Progenitor cell of endocrine pancreas (in vitro differentiated cells): ENCODE measurements around the gene EXD2. TPM values are rescaled to one million over a fixed set of nuclear protein-coding genes. Genes with fewer than 3 reads are reported as not detected.

Experiments
- DNase-seq: peaks from one replicate; pipeline ENCODE4 v3.0.0; 2021; ENCODE audit warnings: low spot score; ENCODE audit not compliant: unreplicated experiment
- H3K27ac Mint-ChIP-seq: 2 replicates; pipeline ENCODE4 v1.8.0; 2021; ENCODE audit warnings: mild to moderate bottlenecking, moderate library complexity, mixed read lengths
- H3K27me3 Mint-ChIP-seq: 2 replicates; pipeline ENCODE4 v1.8.0; 2021; ENCODE audit warnings: mixed read lengths
- H3K36me3 Mint-ChIP-seq: 2 replicates; pipeline ENCODE4 v1.8.0; 2022; ENCODE audit warnings: mixed read lengths; ENCODE audit not compliant: insufficient read depth
- H3K4me1 Mint-ChIP-seq: 2 replicates; pipeline ENCODE4 v1.8.0; 2021; ENCODE audit warnings: low read depth, mixed read lengths
- H3K4me3 Mint-ChIP-seq: 2 replicates; pipeline ENCODE4 v1.8.0; 2021; ENCODE audit warnings: low read depth, mild to moderate bottlenecking, moderate library complexity, mixed read lengths
- H3K9me3 Mint-ChIP-seq: 2 replicates; pipeline ENCODE4 v1.8.0; 2021; ENCODE audit warnings: low read depth, mixed read lengths
- total RNA-seq: library from RNA; stranded (reverse); gene quantifications from 2 replicates; pipeline ENCODE4 v1.2.1, GENCODE V29; 2021
- TF ChIP-seq, protein P1 (sequence below): fragments of 200-600 bp; sonication (generic); IDR thresholded peaks from one replicate; pipeline ENCODE4 v1.5.0; 2021; ENCODE audit warnings: antibody characterized with exemption, mild to moderate bottlenecking; ENCODE audit not compliant: unreplicated experiment

EXD2 gene
- total RNA-seq, 1 donor from 2014 or later = 44.2 TPM

- DNase-seq = no peak
- no peak overlapping the region for H3K4me3 Mint-ChIP-seq
- TF ChIP-seq, protein P1, sequence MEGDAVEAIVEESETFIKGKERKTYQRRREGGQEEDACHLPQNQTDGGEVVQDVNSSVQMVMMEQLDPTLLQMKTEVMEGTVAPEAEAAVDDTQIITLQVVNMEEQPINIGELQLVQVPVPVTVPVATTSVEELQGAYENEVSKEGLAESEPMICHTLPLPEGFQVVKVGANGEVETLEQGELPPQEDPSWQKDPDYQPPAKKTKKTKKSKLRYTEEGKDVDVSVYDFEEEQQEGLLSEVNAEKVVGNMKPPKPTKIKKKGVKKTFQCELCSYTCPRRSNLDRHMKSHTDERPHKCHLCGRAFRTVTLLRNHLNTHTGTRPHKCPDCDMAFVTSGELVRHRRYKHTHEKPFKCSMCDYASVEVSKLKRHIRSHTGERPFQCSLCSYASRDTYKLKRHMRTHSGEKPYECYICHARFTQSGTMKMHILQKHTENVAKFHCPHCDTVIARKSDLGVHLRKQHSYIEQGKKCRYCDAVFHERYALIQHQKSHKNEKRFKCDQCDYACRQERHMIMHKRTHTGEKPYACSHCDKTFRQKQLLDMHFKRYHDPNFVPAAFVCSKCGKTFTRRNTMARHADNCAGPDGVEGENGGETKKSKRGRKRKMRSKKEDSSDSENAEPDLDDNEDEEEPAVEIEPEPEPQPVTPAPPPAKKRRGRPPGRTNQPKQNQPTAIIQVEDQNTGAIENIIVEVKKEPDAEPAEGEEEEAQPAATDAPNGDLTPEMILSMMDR = peak; percentile 40
- no peak overlapping the region for H3K27ac Mint-ChIP-seq
- H3K27me3 Mint-ChIP-seq = no peaks in the 10 kb centered on the region
- no peaks in the 10 kb centered on the region for H3K36me3 Mint-ChIP-seq
- no peaks in the 10 kb centered on the region for H3K4me1 Mint-ChIP-seq
- H3K9me3 Mint-ChIP-seq = no peaks in the 10 kb centered on the region
Observed at GRCh38 chr14:69247676-69248440, 56.6 kb downstream of the EXD2 start.

- TF ChIP-seq, protein P1 = no peak
- H3K4me3 Mint-ChIP-seq = no peak overlapping the region
- no peaks in the 10 kb centered on the region for H3K4me1 Mint-ChIP-seq
- no peaks in the 10 kb centered on the region for H3K9me3 Mint-ChIP-seq
- no peak for DNase-seq
- H3K36me3 Mint-ChIP-seq = no peaks in the 10 kb centered on the region
- H3K27me3 Mint-ChIP-seq = no peaks in the 10 kb centered on the region
- H3K27ac Mint-ChIP-seq = no peak overlapping the region
Observed at GRCh38 chr14:69249603-69250002, 58.3 kb downstream of the EXD2 start.

- TF ChIP-seq, protein P1 = no peak
- Mint-ChIP-seq H3K27ac (no peak overlapping the region), H3K4me3 (no peak overlapping the region)
Observed at GRCh38 chr14:69252851-69253250, 61.6 kb downstream of the EXD2 start.

DNA sequence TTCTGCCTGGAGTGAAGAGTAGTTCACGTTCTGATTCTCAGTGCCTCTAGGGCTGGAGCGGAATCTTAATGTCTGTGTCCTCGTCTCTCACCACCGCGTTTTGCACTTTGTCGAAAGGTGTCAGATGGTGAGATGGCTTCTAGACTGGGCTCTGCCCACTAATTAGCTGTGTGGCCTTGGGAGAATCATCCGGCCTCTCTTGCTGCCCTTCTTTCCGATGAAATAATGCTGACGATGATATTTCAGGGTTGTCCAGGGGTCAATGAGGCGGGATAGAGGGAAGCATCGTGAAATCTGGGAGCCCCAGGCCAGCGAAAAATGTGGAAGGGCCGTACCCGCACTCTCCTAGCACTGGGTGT lies 67.8 kb downstream of the EXD2 start:
- Mint-ChIP-seq H3K9me3 (no peaks in the 10 kb centered on the region), H3K4me3 (peak overlapping the region; percentile 79), H3K36me3 (no peaks in the 10 kb centered on the region), H3K27ac (peak overlapping the region; percentile 71), H3K4me1 (peaks cover 15% of the 10 kb centered on the region), H3K27me3 (peaks cover 47% of the 10 kb centered on the region)
- DNase-seq = no peak
- TF ChIP-seq, protein P1 = no peak

More at GRCh38 chr14:69252851-69253250, 61.6 kb downstream of the EXD2 start:
- Mint-ChIP-seq H3K27me3 (peaks cover 16% of the 10 kb centered on the region), H3K4me1 (no peaks in the 10 kb centered on the region), H3K36me3 (no peaks in the 10 kb centered on the region), H3K9me3 (no peaks in the 10 kb centered on the region)
- no peak for DNase-seq

DNA sequence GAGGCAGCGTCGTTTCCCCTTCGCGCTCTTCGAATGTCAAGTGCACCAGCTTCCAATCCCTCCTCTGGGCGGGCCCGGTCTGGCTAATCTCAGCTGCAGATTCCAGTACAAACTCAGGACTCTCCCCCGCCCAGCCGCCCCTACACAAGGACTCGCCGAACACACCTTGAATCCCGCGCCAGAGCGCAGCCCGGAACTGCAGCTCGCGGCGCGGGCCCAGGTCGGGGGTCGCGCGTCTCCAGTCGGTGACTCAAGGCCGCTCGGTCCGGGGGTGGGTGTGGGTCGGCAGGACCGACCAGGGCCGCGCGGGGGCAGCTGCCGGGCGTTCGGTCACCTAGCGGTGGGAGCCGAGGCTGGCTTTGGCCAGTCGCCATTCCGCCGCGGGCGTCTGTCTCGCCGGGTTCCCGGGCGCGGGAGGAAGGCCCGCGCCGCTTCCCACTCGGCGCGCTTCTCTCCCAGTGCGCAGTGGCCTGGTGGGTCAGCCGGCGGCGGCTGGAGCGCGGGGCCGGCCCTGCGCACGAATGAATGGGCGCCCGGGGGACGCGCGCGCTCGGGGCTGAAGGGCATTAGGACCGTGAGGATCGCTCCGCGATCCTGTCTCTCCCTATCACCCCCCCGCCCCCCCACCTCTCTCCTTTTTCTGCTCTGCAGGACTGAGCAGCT lies 68.4 kb downstream of the EXD2 start, which contains the start of gene GALNT16:
Gene GALNT16, plus strand, starts transcription at position 632 of the 663 bp plus-strand sequence. CDS start 133 bp downstream, outside the sequence.
- Mint-ChIP-seq H3K27ac (peak within 1 kb of the TSS; percentile 71), H3K9me3 (no peaks in the 10 kb centered on the region), H3K4me1 (peaks cover 15% of the 10 kb centered on the region), H3K36me3 (no peaks in the 10 kb centered on the region), H3K27me3 (peaks cover 47% of the 10 kb centered on the region), H3K4me3 (peak within 1 kb of the TSS; percentile 79)
- peak; percentile 71 for DNase-seq
- TF ChIP-seq, protein P1 = peak; percentile 63
